Measurements from ENCODE around the gene CCNK.

The CCNK gene

DNA sequence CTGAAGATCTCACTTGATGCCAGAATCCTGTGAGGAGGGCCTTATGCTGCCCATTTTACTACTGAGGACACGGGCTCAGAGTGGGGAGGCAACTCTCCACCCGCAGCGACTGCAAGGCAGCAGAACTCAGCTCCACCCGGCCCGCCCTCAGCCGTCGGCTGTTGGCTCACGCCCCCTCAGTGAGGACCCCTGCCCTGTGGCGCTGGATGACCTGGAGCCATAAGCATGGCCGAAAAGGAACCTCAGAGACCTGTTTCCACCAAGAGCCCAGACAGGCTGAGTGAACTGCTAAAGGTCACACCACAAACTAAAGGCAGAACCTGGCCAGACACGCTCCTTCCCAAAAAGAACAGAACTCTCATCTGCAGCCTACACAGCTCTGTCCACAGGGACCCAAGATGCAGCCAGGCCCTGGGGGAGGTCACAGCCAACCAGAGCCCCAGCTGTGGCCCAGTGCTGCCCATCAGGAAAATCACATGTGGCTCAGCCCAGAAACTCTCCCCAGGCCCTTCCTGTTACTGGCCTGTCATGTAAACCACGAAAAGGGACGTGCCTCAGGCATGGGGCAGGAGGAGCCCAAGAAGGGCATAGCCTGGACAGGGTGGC is 32.8 kb downstream of the CCNK start:
- Histone ChIP-seq H3F3A (ENCODE audit: control insufficient read depth, insufficient read depth) (peaks cover 5% of the 10 kb centered on the region; the same call in 1 of the 2 replicates), H3K4me3 (ENCODE audit: low read length) (no peak overlapping the region), H3K36me3 (ENCODE audit: control insufficient read depth, low read length) (peaks cover 5% of the 10 kb centered on the region), H3K79me2 (ENCODE audit: control insufficient read depth, low read length) (no peaks in the 10 kb centered on the region), H3K9me3 (ENCODE audit: control insufficient read depth, insufficient read depth, low read length) (no peaks in the 10 kb centered on the region), H3K4me2 (ENCODE audit: low read length) (no peak overlapping the region), H3K9me2 (replicated peaks; ENCODE audit: control insufficient read depth, low read length) (no peaks in the 10 kb centered on the region), H3K27me3 (ENCODE audit: control insufficient read depth, low read length) (no peaks in the 10 kb centered on the region), H4K20me1 (ENCODE audit: control insufficient read depth, insufficient read depth, low read depth, low read length) (no peaks in the 10 kb centered on the region), H3K4me1 (ENCODE audit: control insufficient read depth, low read length) (no peaks in the 10 kb centered on the region), H3K27ac (ENCODE audit: low read depth, low read length) (no peak overlapping the region)
- TF ChIP-seq EZH2phosphoT487 (IDR thresholded peaks at IDR 0.05; ENCODE audit: borderline replicate concordance, low read length) (no peak), CTCF (IDR thresholded peaks at IDR 0.05; ENCODE audit: low read depth, low read length, poor library complexity, severe bottlenecking) (no peak)

- no peaks in the 10 kb centered on the region for H4K20me1 ChIP-seq (ENCODE audit: control insufficient read depth, insufficient read depth, low read depth, low read length)
- H3F3A ChIP-seq (ENCODE audit: control insufficient read depth, insufficient read depth): peaks cover 5% of the 10 kb centered on the region; the same call in 1 of the 2 replicates
- H3K4me2 ChIP-seq (ENCODE audit: low read length): no peak overlapping the region
- H3K9me2 ChIP-seq (replicated peaks; ENCODE audit: control insufficient read depth, low read length): no peaks in the 10 kb centered on the region
- no peak overlapping the region for H3K27ac ChIP-seq (ENCODE audit: low read depth, low read length)
- no peaks in the 10 kb centered on the region for H3K4me1 ChIP-seq (ENCODE audit: control insufficient read depth, low read length)
- no peak overlapping the region for H3K4me3 ChIP-seq (ENCODE audit: low read length)
- H3K79me2 ChIP-seq (ENCODE audit: control insufficient read depth, low read length): no peaks in the 10 kb centered on the region
- no peaks in the 10 kb centered on the region for H3K9me3 ChIP-seq (ENCODE audit: control insufficient read depth, insufficient read depth, low read length)
- no peaks in the 10 kb centered on the region for H3K27me3 ChIP-seq (ENCODE audit: control insufficient read depth, low read length)
- no peaks in the 10 kb centered on the region for H3K36me3 ChIP-seq (ENCODE audit: control insufficient read depth, low read length)
- no peak for TF ChIP-seq CTCF (IDR thresholded peaks at IDR 0.05; ENCODE audit: low read depth, low read length, poor library complexity, severe bottlenecking)
- TF ChIP-seq EZH2phosphoT487 (IDR thresholded peaks at IDR 0.05; ENCODE audit: borderline replicate concordance, low read length): no peak
These were observed 33.5 kb downstream of the CCNK start for GRCh38 chr14:99514552-99515300.

DNA sequence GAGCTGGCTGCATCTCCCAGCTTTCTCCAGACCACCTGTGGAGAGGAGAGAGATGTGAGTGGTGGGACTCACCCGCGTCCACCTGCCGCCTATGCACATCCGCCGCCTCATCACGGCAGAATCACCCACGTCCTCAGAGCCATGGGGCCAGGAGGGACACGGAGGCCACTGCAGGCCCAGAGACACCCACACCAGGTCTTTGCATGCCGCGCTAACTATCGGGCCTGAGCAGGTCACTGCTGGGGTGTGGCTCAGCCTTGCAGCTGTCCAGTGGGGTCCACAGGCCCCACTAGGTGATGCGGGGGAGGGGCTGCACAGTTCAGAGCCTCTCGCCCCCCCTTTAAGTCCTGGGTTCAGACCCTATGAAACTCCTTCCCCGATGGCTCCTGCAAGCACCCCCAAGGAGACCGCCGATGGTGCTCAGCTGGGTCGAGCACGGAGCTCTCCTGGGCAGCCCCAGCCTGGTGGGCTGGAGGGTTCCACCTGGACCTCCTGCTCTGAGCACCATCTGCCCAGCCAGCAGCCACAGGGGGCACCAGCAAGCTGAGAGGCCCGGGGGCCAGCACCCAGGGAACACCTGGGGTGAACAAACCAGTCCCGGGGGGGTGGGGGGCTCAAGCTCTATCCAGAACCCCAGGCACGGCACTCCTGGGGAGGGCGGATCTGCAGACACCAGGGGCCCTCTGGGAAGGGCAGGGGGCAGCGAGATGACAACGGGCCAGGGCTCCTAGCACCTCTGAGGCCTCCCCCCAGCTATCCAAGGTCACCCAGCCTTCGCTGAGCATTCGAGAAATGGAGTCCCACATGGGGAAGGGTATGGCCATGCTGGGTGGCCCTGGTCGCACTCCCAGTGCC is 34.3 kb downstream of the CCNK start:
- Histone ChIP-seq H3K4me2 (ENCODE audit: low read length) (no peak overlapping the region), H3K9me3 (ENCODE audit: control insufficient read depth, insufficient read depth, low read length) (no peaks in the 10 kb centered on the region), H3K4me1 (ENCODE audit: control insufficient read depth, low read length) (no peaks in the 10 kb centered on the region), H3K9me2 (replicated peaks; ENCODE audit: control insufficient read depth, low read length) (no peaks in the 10 kb centered on the region), H4K20me1 (ENCODE audit: control insufficient read depth, insufficient read depth, low read depth, low read length) (no peaks in the 10 kb centered on the region), H3K36me3 (ENCODE audit: control insufficient read depth, low read length) (no peaks in the 10 kb centered on the region), H3F3A (ENCODE audit: control insufficient read depth, insufficient read depth) (peaks cover 5% of the 10 kb centered on the region; the same call in 1 of the 2 replicates), H3K79me2 (ENCODE audit: control insufficient read depth, low read length) (no peaks in the 10 kb centered on the region), H3K27me3 (ENCODE audit: control insufficient read depth, low read length) (no peaks in the 10 kb centered on the region), H3K27ac (ENCODE audit: low read depth, low read length) (no peak overlapping the region), H3K4me3 (ENCODE audit: low read length) (no peak overlapping the region)
- no peak for TF ChIP-seq EZH2phosphoT487 (IDR thresholded peaks at IDR 0.05; ENCODE audit: borderline replicate concordance, low read length)
- no peak for TF ChIP-seq CTCF (IDR thresholded peaks at IDR 0.05; ENCODE audit: low read depth, low read length, poor library complexity, severe bottlenecking)
